Fibroblast of the conjunctiva (primary cell): ENCODE measurements around the gene STARD10.

Experiments used
- DNase-seq: peaks from one replicate; pipeline ENCODE4 v3.0.0-alpha.2; 2010; ENCODE audit warnings: low read depth

The STARD10 gene

GRCh38 chr11:72780296-72781062 is 13.4 kb downstream of the STARD10 start:
- no peak for DNase-seq

GRCh38 chr11:72779495-72780128 is 14.2 kb downstream of the STARD10 start:
- DNase-seq, result no peak

- no peak for DNase-seq
Observed at GRCh38 chr11:72778535-72779494, 15.0 kb downstream of the STARD10 start.

- DNase-seq, result no peak
Observed at GRCh38 chr11:72777755-72778278, 16.0 kb downstream of the STARD10 start.

- DNase-seq, result no peak
Observed at GRCh38 chr11:72776844-72777754, 16.7 kb downstream of the STARD10 start.

- DNase-seq, result no peak
Observed at GRCh38 chr11:72776117-72776843, 17.6 kb downstream of the STARD10 start.

- no peak for DNase-seq
Observed at GRCh38 chr11:72775288-72776110, 18.3 kb downstream of the STARD10 start.

GRCh38 chr11:72774499-72774898 is 19.3 kb downstream of the STARD10 start:
- no peak for DNase-seq

- no peak for DNase-seq
Observed at GRCh38 chr11:72773696-72774095, 20.2 kb downstream of the STARD10 start.

GRCh38 chr11:72773291-72773690 is 20.6 kb downstream of the STARD10 start:
- DNase-seq, result peak; percentile 69

GRCh38 chr11:72772059-72772458 is 21.8 kb downstream of the STARD10 start:
- DNase-seq, result no peak

GRCh38 chr11:72771507-72771906 is 22.3 kb downstream of the STARD10 start:
- peak; percentile 20 for DNase-seq

- DNase-seq, result no peak
Observed at GRCh38 chr11:72770799-72771198, 23.0 kb downstream of the STARD10 start.

GRCh38 chr11:72769680-72770079 is 24.2 kb downstream of the STARD10 start:
- DNase-seq, result no peak

GRCh38 chr11:72768581-72768980 is 25.3 kb downstream of the STARD10 start:
- no peak for DNase-seq

GRCh38 chr11:72767203-72768062 is 26.4 kb downstream of the STARD10 start:
- no peak for DNase-seq

- DNase-seq, result no peak
Observed at GRCh38 chr11:72766152-72766902, 27.5 kb downstream of the STARD10 start.

- DNase-seq, result no peak
Observed at GRCh38 chr11:72764503-72764902, 29.3 kb downstream of the STARD10 start.
